GM13977 (cell line): ENCODE results near the gene TTLL10.

ENCODE experiments used
- DNase-seq: peaks from one replicate; pipeline ENCODE4 v3.0.0; 2012; ENCODE audit warnings: low spot score
- in situ Hi-C: fragments of 300-500 bp; cut with MboI; formaldehyde crosslinking; loops from one replicate; pipeline ENCODE4 v1.12.0; 2022; ENCODE audit warnings: low sequenced_read_pairs, low pct_unique_long_range_greater_than_20kb, mixed read lengths, inconsistent platforms; ENCODE audit not compliant: unreplicated experiment
- TF ChIP-seq, protein P1 (sequence below): IDR thresholded peaks from 2 replicates; pipeline ENCODE4 v1.5.1; 2012; ENCODE audit warnings: mild to moderate bottlenecking, control low read depth; ENCODE audit not compliant: insufficient read depth; ENCODE audit errors: extremely low read depth, missing control alignments

TTLL10 gene

DNA sequence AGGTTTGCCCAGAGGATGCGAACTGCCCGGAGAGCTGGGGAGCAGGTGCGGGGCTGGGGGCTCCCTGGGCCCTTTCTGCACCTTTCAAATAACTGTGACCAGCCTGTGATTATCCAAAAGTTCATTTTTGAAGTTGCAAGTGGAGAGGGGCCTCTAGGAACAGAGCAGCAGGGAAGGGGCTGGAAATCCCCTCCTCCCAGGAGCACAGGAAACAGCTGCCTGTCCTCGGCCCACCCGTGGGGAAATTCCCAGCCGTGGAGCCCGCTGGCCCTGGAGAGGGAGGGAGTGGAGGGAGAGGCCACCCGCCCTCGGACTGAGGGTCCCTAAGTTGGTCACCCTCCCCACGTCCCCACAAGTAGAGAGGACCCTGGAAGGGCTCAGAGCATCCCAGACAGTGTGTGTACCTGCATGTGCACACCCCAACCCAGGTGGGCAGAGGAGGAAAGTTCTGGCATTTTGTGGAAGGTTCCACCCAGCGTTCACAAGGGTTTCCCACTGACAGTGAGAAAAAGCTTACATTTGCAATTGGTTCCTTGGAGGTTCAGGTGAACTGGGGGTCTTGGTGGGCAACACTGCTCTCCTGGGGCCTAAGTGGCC lies 41.5 kb downstream of the TTLL10 start:
- TF ChIP-seq, protein P1, sequence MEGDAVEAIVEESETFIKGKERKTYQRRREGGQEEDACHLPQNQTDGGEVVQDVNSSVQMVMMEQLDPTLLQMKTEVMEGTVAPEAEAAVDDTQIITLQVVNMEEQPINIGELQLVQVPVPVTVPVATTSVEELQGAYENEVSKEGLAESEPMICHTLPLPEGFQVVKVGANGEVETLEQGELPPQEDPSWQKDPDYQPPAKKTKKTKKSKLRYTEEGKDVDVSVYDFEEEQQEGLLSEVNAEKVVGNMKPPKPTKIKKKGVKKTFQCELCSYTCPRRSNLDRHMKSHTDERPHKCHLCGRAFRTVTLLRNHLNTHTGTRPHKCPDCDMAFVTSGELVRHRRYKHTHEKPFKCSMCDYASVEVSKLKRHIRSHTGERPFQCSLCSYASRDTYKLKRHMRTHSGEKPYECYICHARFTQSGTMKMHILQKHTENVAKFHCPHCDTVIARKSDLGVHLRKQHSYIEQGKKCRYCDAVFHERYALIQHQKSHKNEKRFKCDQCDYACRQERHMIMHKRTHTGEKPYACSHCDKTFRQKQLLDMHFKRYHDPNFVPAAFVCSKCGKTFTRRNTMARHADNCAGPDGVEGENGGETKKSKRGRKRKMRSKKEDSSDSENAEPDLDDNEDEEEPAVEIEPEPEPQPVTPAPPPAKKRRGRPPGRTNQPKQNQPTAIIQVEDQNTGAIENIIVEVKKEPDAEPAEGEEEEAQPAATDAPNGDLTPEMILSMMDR = no peak
- no peak for DNase-seq
- in situ Hi-C loops = no loop called here

DNA sequence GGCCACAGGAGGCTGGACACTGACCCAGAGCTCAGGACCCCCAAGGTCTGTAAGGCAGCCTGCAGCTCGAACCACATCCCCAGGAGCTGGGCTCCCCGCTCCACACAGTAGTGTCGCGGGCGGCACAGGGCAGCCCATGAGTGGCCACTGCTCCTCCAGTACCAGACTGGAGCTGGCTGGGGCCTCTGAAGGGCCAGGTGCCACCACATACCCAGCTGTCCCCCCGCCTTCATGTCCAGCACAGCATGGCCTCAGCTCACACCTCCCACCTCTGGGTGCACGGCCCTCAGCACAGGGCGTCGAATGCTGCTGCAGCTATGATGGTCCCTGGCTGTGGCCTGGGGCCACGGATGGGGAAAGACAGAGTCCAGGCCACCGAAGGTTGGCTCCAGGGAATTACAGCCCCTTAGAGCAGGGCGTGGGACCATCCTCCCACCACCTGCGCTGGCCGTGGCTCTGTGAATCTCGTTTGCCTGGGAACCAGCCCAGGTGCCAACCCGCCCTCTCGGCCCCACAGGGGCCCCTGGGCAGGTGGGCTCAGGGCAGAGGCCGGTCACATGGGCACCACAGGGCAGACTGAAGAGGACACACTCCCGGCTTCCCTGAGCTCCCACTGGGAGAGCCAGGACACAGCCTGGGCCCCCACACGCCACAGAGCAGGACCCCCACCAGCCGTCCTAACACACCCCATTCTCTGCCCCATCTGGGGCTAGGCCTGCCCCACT lies 42.4 kb downstream of the TTLL10 start:
- in situ Hi-C loops = no loop called here

DNA sequence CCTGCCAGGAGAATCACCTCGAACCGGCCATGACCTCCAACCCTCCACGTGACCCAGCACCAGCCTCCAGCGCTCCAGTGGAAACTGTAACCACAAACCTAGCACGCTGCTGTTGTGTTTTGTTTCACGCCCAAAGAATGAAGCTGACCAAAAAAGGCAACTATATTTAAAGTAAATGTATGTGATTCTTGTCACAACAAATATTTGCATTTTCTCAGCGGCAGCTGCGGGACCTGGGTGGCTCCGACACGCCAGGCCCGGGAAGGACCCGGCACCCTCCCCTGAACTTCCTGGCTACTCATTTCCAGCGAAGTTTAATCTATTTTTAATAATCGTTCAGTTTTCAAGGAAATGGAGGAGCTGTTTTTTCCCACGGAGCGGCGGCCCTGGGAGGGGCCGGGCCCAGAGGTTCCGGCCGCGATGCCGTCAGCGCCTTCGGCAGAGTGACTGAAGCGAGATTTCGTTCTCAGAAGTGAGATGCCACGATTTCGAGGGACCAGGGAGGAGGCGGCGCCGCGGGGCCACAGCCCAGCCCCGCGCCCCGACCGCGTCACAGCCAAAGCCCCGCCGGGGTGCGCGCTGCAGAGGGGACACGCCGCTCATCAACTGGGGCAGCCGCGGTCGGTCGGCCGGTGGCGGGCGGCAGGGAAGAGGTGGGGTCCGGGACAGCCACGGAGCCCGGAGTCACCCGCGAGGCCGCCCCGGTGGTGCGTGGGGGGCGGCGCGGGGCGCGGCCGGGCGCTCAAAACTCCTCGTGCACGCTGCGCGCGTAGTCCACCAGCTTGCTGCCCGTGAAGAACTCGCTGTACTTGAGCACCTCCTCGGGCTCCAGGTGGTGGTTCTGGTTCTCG lies 43.3 kb downstream of the TTLL10 start:
- TF ChIP-seq, protein P1 = no peak
- no peak for DNase-seq
- in situ Hi-C loops = no loop called here

More for the DNA sequence above, 42.4 kb downstream of the TTLL10 start:
- TF ChIP-seq, protein P1 = no peak
- no peak for DNase-seq

DNA sequence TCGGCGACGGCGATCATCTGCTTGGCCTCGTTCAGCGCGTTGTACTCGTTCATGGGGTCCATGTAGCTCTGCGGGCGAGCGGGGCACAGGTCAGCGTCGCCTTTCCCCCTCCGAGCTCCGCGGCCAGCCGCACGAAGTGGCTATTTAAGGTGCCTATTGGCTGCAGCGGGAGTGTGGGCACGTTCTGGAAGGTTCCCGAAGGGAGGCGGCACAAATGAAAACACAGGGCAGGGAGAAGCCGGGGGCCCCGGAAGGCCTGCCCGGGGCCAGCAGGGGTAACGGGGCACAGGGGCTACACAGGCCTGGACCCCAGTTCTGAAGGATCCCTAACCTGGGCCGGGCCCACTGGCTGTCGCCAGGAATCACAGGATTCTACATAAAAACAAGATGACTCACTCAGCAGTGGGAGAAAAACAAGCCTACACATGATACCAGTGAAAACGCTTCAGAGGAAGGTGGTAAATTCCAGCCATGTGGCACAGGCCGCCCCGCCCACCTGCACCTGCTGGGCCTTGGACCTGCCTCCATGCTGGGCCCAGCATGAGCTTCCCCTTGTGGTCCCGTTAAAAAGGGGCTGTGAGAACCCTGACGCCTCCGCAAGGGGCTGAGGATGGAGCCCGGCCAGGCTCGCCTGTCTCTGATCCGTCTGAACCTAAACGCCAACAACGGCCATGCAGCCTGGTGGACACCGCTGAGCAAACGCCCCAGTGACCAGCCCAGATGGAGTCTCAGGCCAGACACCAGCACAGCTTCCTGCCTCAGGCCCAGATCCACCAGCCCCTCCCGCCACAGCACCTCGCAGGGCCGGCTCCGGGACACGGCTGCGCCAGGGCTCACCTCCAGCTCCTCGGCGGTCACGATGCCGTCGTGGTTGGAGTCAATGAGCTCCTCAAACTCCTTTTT lies 44.2 kb downstream of the TTLL10 start:
- no peak for DNase-seq
- TF ChIP-seq, protein P1 = no peak
- in situ Hi-C loops = no loop called here

DNA sequence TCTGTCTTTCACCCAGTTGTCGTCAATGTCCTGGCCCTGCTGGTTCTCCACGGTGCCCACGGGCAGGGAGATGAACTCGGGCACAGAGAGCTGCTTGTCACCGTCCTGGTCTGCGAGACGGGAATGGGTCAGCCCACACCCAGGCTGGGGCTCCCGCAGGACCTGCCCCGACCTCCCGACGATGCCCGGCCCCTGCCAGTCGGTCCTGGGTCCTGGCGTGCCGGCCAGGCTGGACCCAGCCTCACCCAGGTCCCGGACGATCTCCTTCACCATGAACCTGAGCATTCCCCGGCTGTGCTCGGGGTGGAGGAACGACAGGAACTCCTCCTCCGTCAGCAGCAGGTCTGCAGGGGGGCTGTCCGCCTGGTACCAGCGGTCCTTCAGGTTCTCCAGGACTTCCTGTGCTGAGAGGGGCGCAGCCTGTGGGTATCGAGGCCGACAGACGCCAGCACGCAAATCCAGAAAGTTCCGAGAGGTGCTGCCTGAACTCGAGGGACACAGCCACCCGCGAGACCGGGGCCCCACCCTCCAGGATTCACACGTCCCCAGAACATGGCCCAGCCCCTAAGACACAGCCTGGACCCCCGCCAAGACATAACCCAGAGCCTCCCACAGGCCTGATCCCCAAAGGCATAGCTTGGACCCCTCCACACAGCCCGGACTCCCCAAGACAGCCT lies 45.0 kb downstream of the TTLL10 start:
- DNase-seq = no peak
- TF ChIP-seq, protein P1 = no peak
- in situ Hi-C loops = no loop called here
